Activated CD4-positive, alpha-beta T cell treated with anti-CD3 and anti-CD28 coated beads, Interleukin-2, amount 50 U/mL, for 16 hours (primary cell): ENCODE data around the gene MAN1A1.
"Not testable (repeated sequence)": the region's sequence is repeated elsewhere in the genome, so short reads cannot be mapped to it uniquely, and the experiment has no call there.

Experiments used
- DNase-seq: peaks from one replicate; pipeline ENCODE4 v3.0.0-alpha.2; 2020

Gene MAN1A1

GRCh38 chr6:119299694-119300093, 49.9 kb downstream of the MAN1A1 start:
- no peak for DNase-seq

- DNase-seq: no peak
These were observed 52.5 kb downstream of the MAN1A1 start for GRCh38 chr6:119297049-119297448.

- no peak for DNase-seq
These were observed 53.2 kb downstream of the MAN1A1 start for GRCh38 chr6:119296036-119297035.

- DNase-seq: peak; percentile 68
These were observed 54.6 kb downstream of the MAN1A1 start for GRCh38 chr6:119294984-119295383.

GRCh38 chr6:119291060-119291459, 58.5 kb downstream of the MAN1A1 start:
- DNase-seq: not testable (repeated sequence)

GRCh38 chr6:119290306-119290705, 59.3 kb downstream of the MAN1A1 start:
- DNase-seq: no peak

- no peak for DNase-seq
These were observed 59.9 kb downstream of the MAN1A1 start for GRCh38 chr6:119289651-119290050.

- no peak for DNase-seq
These were observed 63.5 kb downstream of the MAN1A1 start for GRCh38 chr6:119285908-119286625.

GRCh38 chr6:119284861-119285521, 64.6 kb downstream of the MAN1A1 start:
- peak; percentile 22 for DNase-seq

GRCh38 chr6:119283979-119284545, 65.5 kb downstream of the MAN1A1 start:
- DNase-seq: no peak

GRCh38 chr6:119283214-119283613, 66.3 kb downstream of the MAN1A1 start:
- DNase-seq: no peak

- DNase-seq: no peak
These were observed 68.9 kb downstream of the MAN1A1 start for GRCh38 chr6:119280668-119281067.

GRCh38 chr6:119280080-119280479, 69.5 kb downstream of the MAN1A1 start:
- no peak for DNase-seq

GRCh38 chr6:119278625-119279024, 70.9 kb downstream of the MAN1A1 start:
- DNase-seq: no peak

- DNase-seq: no peak
These were observed 72.5 kb downstream of the MAN1A1 start for GRCh38 chr6:119277052-119277451.

GRCh38 chr6:119276211-119276610, 73.3 kb downstream of the MAN1A1 start:
- no peak for DNase-seq

GRCh38 chr6:119274197-119274595, 75.4 kb downstream of the MAN1A1 start:
- no peak for DNase-seq

GRCh38 chr6:119273272-119274196, 76.0 kb downstream of the MAN1A1 start:
- DNase-seq: no peak

- no peak for DNase-seq
These were observed 79.0 kb downstream of the MAN1A1 start for GRCh38 chr6:119270545-119270944.

- no peak for DNase-seq
These were observed 80.1 kb downstream of the MAN1A1 start for GRCh38 chr6:119269266-119270103.
